GM08714 (cell line): ENCODE data around the gene RAB8A.

Experiments
- H3K4me3 ChIP-seq: fragments of 200-500 bp; sonication (Bioruptor generic); 2 replicates; pipeline ENCODE4 v1.5.1; 2014; ENCODE audit warnings: mild to moderate bottlenecking, low read length, inconsistent platforms
- ZNF274 ChIP-seq: IDR thresholded peaks from 2 replicates; pipeline ENCODE4 v1.6.1; 2012; ENCODE audit warnings: mild to moderate bottlenecking, low read depth, low read length

Gene RAB8A

GRCh38 chr19:16134510-16134909, 22.8 kb downstream of the RAB8A start:
- no peak overlapping the region for H3K4me3 ChIP-seq
- TF ChIP-seq ZNF274: no peak

GRCh38 chr19:16135430-16136127, 23.9 kb downstream of the RAB8A start:
- H3K4me3 ChIP-seq: no peak overlapping the region
- no peak for TF ChIP-seq ZNF274

DNA sequence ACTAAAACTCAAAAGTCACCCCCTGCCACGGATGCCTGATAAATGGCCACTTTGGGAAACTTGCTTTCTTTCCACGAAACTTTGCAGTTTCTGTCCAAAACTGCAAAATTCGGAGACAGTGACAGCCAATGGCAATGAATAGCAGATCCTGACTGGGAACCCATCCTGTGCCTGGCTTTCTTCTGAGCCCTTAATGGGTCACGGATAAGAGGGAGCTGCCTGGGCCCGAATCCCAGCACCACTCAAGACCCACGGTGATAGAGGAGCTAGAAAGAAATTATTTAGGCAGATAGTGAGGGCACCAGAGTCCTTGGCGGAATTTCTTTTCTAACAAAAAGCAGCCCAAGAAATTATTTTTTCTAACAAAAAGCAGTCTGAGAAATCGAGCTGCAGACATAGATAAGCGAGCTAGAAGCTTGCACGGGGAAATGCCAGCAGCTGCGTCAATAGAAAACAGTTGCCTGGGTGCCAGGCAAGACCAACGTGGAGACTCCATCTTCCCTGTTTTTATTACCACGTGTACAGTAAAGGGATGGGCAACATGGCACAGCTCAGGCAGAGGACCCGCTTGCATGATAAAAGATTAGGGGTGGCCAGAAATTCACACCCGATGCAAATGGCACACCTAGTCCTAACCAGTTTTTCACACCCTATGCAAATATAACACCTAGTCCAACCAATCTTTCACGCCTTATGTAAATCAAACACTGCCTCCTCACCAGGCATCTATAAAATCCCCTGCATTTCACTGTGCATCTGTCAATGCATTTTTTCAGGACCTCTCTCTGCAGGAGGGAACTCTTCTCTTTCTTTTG, 24.7 kb downstream of the RAB8A start:
- TF ChIP-seq ZNF274: no peak
- H3K4me3 ChIP-seq: no peak overlapping the region

DNA sequence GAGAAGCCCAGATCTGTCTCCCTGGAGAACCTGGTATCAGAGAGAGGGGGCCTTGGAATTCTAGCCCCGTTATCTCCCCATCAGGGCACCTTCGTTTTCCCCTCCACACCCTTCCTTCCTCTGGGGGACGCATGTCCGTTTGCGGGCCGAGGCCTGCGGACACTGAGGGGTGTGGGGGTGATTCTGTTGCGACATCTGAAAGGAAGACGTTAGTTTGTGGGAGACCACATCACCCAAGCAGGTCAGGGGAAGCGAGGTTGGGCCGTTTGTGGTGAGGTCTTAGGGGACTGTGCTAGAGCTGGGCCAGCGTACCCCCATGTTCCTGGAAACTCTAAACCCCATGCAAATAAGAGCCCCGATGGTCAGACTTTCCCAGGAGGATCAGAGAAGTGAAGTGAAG, 28.1 kb downstream of the RAB8A start:
- no peak overlapping the region for H3K4me3 ChIP-seq
- no peak for TF ChIP-seq ZNF274

DNA sequence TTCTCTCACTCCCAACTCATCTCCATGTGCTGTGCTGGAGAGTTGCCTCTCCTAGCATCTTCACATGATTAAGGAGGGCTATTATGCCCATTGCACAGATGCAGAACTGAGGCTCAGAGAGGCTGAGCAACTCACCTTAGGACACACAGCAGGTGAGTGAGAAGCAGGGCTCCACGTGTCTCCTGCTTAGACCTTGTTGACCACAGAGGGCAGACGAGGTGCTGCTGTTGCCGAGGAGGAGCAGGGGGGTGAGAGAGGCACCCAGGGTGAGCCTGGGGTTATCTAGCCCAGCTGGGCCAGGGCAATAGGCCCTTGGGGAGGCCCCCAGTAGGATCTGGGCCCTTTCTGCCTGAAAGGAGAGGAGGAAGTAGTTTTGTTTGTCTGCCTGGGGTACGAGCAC, 29.4 kb downstream of the RAB8A start:
- TF ChIP-seq ZNF274: no peak
- H3K4me3 ChIP-seq: no peak overlapping the region

- no peak for TF ChIP-seq ZNF274
- H3K4me3 ChIP-seq: no peak overlapping the region
Observed at GRCh38 chr19:16142032-16142580, 30.4 kb downstream of the RAB8A start.

GRCh38 chr19:16143399-16144215, 31.9 kb downstream of the RAB8A start, which contains the start of gene HSH2D:
TSS of gene HSH2D (plus strand) at chr19:16143685. CDS start at chr19:16148751, 5,066 bp downstream.
- peak within 1 kb of the TSS; percentile 85 for H3K4me3 ChIP-seq
- TF ChIP-seq ZNF274: no peak

DNA sequence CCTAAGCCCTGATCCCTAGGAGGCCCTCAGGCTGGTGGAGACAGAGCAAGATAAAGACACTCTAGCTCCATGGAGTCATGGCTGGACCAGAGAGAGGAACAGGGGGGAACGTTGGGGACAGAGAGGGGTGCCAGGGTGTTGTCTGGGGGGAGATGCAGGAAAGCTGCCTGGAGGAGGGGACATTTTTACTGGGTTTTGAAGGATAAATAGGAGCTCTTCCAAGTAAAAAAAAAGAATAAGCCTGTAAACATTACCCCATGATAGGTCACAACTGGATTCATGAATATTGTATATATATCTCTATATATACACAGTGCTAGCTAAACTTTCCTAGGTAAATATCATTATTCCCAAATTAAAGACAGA, 32.5 kb downstream of the RAB8A start:
- no peak for TF ChIP-seq ZNF274
- peak overlapping the region; percentile 85 for H3K4me3 ChIP-seq

- H3K4me3 ChIP-seq: peak overlapping the region; percentile 85; the same call in 1 of the 2 replicates
- TF ChIP-seq ZNF274: no peak
Observed at GRCh38 chr19:16146112-16146511, 34.4 kb downstream of the RAB8A start.

DNA sequence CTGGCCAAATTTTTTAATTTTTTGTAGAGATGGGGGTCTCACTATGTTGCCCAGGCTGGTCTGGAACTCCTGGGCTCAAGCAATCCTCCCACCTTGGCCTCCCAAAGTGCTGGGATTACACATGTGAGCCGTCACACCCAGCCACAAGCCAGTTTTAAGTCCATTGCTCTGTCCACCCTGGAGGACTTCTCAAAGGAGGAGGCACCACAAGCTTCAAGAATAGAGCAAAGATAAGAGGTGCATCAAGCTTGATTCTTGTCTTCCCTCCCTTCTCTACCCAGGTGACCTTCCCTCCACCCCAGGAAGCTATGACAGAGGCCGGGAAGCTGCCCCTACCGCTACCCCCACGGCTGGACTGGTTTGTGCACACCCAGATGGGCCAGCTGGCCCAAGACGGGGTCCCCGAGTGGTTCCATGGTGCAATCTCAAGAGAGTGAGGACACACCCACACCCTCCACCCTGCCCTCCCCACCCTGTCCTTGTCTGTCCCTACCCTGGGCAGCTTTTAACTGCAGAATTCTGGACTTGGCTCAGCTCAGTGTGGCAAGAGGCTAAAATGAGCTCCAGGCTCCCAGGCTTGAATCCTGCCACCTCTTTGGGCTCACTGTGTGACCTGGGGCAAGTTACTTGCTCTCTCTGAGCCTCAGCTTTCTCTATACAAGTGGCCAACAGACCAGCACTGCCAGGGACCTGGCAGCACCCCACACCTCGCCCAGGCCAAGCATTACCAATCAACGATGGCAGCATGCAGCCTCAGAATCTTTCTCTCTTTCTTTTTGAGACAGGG, 36.9 kb downstream of the RAB8A start:
- TF ChIP-seq ZNF274: no peak
- H3K4me3 ChIP-seq: no peak overlapping the region; the same call in 1 of the 2 replicates

DNA sequence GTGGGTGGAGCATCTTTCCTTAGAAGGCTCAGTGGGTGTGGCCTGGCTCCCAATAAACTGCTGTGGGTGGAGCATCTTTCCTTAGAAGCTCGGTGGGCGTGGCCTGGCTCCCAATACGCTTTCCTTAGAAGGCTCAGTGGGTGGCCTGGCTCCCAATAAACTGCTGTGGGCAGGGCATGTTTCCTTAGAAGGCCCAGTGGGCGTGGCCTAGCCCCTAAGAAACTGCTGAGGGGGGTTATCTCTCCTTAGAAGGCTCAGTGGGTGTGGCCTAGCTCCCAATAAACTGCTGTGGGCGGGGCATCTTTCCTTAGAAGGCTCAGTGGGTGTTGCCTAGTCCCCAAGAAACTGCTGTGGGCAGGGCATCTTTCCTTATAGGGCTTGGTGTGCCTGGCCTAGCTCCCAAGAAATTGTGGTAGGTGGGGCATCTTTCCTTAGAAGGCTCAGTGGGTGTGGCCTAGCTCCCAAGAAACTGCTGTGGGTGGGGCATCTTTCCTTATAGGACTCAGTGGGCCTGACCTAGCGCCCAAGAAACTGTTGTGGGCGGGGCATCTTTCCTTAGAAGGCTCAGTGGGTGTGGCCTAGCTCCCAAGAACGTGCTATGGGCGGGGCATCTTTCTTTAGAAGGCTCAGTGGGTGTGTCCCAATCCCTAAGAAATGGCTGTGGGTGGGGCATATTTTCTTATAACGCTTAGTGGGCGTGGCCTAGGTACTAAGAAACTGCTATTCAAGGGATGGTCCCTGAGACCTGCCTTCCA, 42.1 kb downstream of the RAB8A start:
- TF ChIP-seq ZNF274: no peak
- H3K4me3 ChIP-seq: no peak overlapping the region

DNA sequence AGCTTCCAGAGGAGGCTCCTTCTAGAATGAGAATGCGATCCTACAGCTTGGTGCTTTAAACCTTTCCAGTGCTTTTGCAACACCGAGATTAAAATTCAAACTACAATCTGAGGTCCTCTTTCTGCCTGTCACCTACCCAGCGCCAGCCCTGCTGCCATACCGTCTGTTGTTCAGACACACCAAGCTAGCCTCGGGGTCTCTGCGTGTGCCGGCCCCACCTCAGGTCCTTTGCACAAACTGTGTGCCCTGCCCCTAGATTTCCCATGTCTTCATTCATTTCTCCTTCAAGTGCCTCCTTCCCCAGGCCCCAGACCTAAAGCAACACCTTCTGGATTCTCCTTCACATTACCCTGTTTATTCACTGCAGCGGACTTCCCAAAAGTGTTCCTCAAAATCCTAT, 42.9 kb downstream of the RAB8A start:
- H3K4me3 ChIP-seq: no peak overlapping the region
- no peak for TF ChIP-seq ZNF274

DNA sequence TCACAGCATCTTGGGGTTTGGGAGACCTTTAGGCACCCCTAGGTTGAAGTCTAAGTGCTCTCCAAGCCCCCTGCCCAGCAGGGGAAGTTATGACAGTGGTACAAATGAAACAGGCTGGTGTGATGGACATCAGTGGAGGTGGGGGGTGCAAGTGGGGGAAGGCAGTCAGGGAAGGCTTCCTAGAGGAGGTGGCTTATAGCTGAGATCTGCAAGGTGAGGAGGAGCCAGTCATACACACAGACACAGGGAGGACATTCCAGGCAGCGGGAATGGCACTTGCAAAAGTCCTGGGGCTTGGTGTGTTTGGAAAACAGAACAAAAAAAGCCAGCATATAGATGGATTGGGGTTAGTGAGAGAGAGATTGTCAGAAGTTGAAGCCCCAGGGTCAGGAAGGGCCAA, 43.4 kb downstream of the RAB8A start:
- no peak for TF ChIP-seq ZNF274
- H3K4me3 ChIP-seq: no peak overlapping the region
